Right atrium auricular region (tissue), 2 donors: ENCODE measurements around the gene LAMC1. TPM values are rescaled to one million over a fixed set of nuclear protein-coding genes. Genes with fewer than 3 reads are reported as not detected.

Experiments
- DNase-seq: peaks from one replicate; pipeline ENCODE4 v3.0.0-alpha.2; 2019; ENCODE audit warnings: low spot score
- H3K27ac ChIP-seq, 2 donors: fragments of 200-600 bp; sonication (generic); 1 replicate in 1 of 2; 2 replicates in 1 of 2; pipeline ENCODE4 v1.5.1; 2016 to 2019
- H3K27me3 ChIP-seq, 2 donors: fragments of 200-600 bp; sonication (generic); one replicate each; pipeline versions ENCODE4 v1.5.1 to v1.6.0; 2017 to 2019
- H3K36me3 ChIP-seq: fragments of 200-600 bp; sonication (generic); one replicate; pipeline ENCODE4 v1.5.1; 2016
- H3K4me1 ChIP-seq, 2 donors: fragments of 200-600 bp; sonication (generic); one replicate each; pipeline versions ENCODE4 v1.5.1 to v1.6.0; 2017 to 2019
- H3K4me3 ChIP-seq, 2 donors: fragments of 200-600 bp; sonication (generic); 1 replicate in 1 of 2; 2 replicates in 1 of 2; pipeline ENCODE4 v1.5.1; 2017 to 2019; ENCODE audit warnings: mild to moderate bottlenecking in 1 of 2, moderate library complexity in 1 of 2
- H3K9me3 ChIP-seq, 2 donors: fragments of 200-600 bp; sonication (generic); one replicate each; pipeline ENCODE4 v1.5.1; 2019
- total RNA-seq, 2 donors: library from RNA; depleted of rRNA; stranded (reverse); fragments of >200 nt; gene quantifications; one replicate each; pipeline ENCODE4 v1.1.0, GENCODE V29; 2016
- TF ChIP-seq, protein P1 (sequence below), 2 donors: fragments of 200-600 bp; sonication (generic); IDR thresholded peaks; one replicate each; pipeline ENCODE4 v1.5.1; 2019; ENCODE audit warnings: antibody characterized with exemption in 2 of 2

LAMC1 gene
- total RNA-seq, 2 donors from 2014 or later: 154 to 159 TPM

DNA sequence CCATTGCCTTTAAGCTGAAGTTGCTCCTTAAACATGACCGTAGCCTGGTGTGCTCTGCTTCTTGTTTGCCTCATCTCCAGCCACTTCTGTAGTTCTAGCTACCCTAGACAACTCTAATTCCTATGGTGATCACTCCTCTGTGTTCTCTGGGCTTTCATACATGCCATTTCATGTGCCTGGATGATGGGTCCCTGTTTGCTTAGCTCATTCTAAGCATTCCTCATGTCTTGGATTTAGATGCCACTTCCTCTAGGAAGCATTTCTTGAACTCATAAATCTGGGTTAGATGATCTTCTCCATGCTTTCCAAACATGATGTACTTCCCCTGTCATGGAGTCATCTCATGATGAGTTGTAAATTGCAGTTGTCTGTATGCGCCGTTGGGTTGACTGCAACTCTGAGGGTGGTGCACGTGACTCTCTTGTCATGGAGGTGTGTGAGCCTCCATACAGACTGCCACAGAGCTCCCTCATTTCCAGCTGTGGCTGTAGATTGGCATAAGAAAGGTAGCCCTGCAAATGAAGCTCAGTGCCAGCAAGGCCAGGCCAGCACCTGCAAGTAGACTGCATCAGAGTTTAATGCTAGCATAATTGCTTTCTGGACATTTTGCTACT is 77.2 kb downstream of the LAMC1 start:
- H3K4me1 ChIP-seq: peaks cover 0 to 56% of the 10 kb centered on the region in 2 donors
- no peak for DNase-seq
- H3K4me3 ChIP-seq: no peak overlapping the region
- TF ChIP-seq, protein P1, sequence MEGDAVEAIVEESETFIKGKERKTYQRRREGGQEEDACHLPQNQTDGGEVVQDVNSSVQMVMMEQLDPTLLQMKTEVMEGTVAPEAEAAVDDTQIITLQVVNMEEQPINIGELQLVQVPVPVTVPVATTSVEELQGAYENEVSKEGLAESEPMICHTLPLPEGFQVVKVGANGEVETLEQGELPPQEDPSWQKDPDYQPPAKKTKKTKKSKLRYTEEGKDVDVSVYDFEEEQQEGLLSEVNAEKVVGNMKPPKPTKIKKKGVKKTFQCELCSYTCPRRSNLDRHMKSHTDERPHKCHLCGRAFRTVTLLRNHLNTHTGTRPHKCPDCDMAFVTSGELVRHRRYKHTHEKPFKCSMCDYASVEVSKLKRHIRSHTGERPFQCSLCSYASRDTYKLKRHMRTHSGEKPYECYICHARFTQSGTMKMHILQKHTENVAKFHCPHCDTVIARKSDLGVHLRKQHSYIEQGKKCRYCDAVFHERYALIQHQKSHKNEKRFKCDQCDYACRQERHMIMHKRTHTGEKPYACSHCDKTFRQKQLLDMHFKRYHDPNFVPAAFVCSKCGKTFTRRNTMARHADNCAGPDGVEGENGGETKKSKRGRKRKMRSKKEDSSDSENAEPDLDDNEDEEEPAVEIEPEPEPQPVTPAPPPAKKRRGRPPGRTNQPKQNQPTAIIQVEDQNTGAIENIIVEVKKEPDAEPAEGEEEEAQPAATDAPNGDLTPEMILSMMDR (IDR thresholded peaks at IDR 0.05): no peak
- H3K27me3 ChIP-seq: no peaks in the 10 kb centered on the region
- H3K9me3 ChIP-seq: no peaks in the 10 kb centered on the region
- H3K36me3 ChIP-seq: peaks cover 15% of the 10 kb centered on the region
- no peak overlapping the region for H3K27ac ChIP-seq

DNA sequence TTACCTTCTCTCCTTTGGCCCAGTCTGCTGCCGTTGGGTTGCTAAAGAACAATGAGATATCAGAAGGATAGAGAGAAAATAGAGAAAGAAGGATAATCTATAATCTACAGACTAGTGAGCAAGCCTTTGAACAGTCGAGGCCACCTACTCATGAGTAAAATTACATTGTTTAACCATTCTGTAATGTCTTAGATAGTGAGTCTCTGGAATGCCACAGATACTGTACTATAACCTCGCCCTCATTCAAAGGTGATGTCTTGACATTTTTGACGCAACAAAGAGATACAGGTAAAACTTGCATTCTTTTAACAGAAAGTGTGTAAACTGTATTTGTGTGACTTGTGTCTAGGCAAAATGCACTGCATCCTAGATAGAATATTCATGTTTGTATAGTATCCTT is 77.9 kb downstream of the LAMC1 start:
- TF ChIP-seq, protein P1 (IDR thresholded peaks at IDR 0.05): no peak
- Histone ChIP-seq H3K27me3 (no peaks in the 10 kb centered on the region), H3K4me1 (peaks cover 0 to 56% of the 10 kb centered on the region in 2 donors), H3K4me3 (no peak overlapping the region), H3K27ac (no peak overlapping the region), H3K36me3 (peaks cover 15% of the 10 kb centered on the region), H3K9me3 (no peaks in the 10 kb centered on the region)
- DNase-seq: no peak

DNA sequence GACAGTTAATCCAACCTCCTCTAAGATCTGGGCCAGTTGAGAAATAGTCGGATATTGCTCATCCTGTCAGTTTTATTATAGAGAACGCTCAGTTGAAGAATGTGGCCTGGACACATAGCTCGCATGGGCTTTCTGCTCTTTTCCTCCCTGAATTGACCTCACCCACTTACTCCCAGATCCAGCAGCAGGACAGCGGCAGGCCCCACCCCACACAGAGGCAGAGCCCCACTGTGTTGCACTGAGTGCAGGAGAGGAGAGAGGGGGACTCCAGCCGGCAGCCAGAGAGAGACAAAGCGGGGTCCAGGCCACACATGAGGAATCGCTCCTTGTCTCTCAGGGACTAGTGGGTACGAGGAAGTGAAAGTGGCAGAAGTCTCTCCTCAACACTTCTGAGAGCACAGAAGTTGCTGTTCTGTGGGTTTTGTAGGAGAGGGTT is 78.6 kb downstream of the LAMC1 start:
- H3K36me3 ChIP-seq: peaks cover 15% of the 10 kb centered on the region
- no peaks in the 10 kb centered on the region for H3K27me3 ChIP-seq
- no peak overlapping the region for H3K27ac ChIP-seq
- no peak overlapping the region for H3K4me3 ChIP-seq
- no peak for DNase-seq
- no peaks in the 10 kb centered on the region for H3K9me3 ChIP-seq
- TF ChIP-seq, protein P1 (IDR thresholded peaks at IDR 0.05): no peak
- H3K4me1 ChIP-seq: peaks cover 0 to 58% of the 10 kb centered on the region in 2 donors

DNA sequence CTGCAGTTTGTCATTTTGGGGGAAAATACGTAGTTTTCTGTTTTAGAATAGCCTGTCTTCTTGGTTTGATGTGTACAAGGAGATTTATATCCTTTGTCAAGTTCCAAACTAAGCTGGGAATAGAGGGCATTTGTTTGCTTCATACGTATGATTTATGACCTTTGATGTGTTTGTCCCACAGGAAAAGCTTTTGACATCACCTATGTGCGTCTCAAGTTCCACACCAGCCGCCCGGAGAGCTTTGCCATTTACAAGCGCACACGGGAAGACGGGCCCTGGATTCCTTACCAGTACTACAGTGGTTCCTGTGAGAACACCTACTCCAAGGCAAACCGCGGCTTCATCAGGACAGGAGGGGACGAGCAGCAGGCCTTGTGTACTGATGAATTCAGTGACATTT is 79.9 kb downstream of the LAMC1 start:
- TF ChIP-seq, protein P1 (IDR thresholded peaks at IDR 0.05): no peak
- peaks cover 15% of the 10 kb centered on the region for H3K36me3 ChIP-seq
- no peaks in the 10 kb centered on the region for H3K9me3 ChIP-seq
- H3K27me3 ChIP-seq: no peaks in the 10 kb centered on the region
- peaks cover 0 to 53% of the 10 kb centered on the region in 2 donors for H3K4me1 ChIP-seq
- no peak for DNase-seq
- no peak overlapping the region for H3K27ac ChIP-seq
- no peak overlapping the region for H3K4me3 ChIP-seq

DNA sequence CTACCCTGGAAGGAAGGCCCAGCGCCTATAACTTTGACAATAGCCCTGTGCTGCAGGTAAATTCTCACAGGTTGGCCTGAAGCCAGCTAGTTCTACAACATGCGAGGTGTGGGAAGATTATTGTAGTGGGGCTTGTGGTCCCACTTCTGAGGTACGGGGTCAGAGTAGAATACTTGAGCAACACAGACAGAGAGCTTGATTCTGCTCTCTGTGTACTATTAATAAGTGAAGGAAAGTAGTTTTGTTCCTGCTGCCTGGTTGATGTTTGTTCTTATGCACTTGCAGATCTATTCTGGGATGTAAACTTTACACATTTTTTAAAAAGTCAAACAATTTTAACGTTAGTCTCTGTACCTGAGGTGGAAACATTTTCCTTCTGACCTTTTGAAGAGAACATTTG is 80.4 kb downstream of the LAMC1 start:
- Histone ChIP-seq H3K9me3 (no peaks in the 10 kb centered on the region), H3K36me3 (peaks cover 15% of the 10 kb centered on the region), H3K4me3 (no peak overlapping the region), H3K4me1 (peaks cover 0 to 50% of the 10 kb centered on the region in 2 donors), H3K27me3 (no peaks in the 10 kb centered on the region), H3K27ac (no peak overlapping the region)
- DNase-seq: no peak
- TF ChIP-seq, protein P1 (IDR thresholded peaks at IDR 0.05): no peak

DNA sequence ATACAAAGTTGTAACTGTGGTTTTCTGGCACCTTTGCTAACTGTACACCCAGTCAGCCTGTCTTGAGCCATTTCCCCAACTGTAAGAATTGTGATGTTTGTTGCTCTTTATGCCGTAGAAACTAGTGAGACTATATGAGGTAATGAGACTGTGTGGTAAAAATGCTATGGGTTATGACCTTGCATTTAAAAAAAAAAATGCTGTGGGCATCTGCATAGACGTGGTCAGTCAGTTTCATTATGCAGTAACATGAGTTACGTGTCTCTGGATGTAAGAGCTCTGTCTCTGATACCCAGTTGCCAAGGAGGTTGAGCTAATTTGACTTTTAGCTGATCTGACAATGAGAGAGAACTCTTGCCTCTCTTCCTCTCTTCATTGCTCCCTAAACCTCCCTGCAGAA is 82.2 kb downstream of the LAMC1 start:
- H3K4me3 ChIP-seq: no peak overlapping the region
- H3K36me3 ChIP-seq: peaks cover 19% of the 10 kb centered on the region
- DNase-seq: no peak
- H3K9me3 ChIP-seq: no peaks in the 10 kb centered on the region
- H3K4me1 ChIP-seq: peaks cover 0 to 44% of the 10 kb centered on the region in 2 donors
- peak overlapping the region in 1 of 2 donors; percentile 11 for H3K27ac ChIP-seq
- H3K27me3 ChIP-seq: no peaks in the 10 kb centered on the region
- TF ChIP-seq, protein P1 (IDR thresholded peaks at IDR 0.05): no peak
